Measurements from ENCODE around the gene MSMB.
"Not testable (repeated sequence)": the region's sequence is repeated elsewhere in the genome, so short reads cannot be mapped to it uniquely, and the experiment has no call there.

Gene MSMB

GRCh38 chr10:46006219-46006618 is 39.9 kb downstream of the MSMB start:
- DNase-seq (ENCODE audit: low read depth) = no peak

- no peak for DNase-seq (ENCODE audit: low read depth)
These were observed 40.7 kb downstream of the MSMB start for GRCh38 chr10:46005383-46005782.

- no peak for DNase-seq (ENCODE audit: low read depth)
These were observed 41.1 kb downstream of the MSMB start for GRCh38 chr10:46004963-46005362.

- DNase-seq (ENCODE audit: low read depth) = no peak
These were observed 43.0 kb downstream of the MSMB start for GRCh38 chr10:46002916-46003693.

GRCh38 chr10:46002189-46002687 is 43.8 kb downstream of the MSMB start:
- DNase-seq (ENCODE audit: low read depth) = not testable (repeated sequence)

GRCh38 chr10:46001187-46001756 is 44.8 kb downstream of the MSMB start:
- no peak for DNase-seq (ENCODE audit: low read depth)

GRCh38 chr10:46000538-46000937 is 45.5 kb downstream of the MSMB start:
- DNase-seq (ENCODE audit: low read depth) = no peak

GRCh38 chr10:45999955-46000354 is 46.1 kb downstream of the MSMB start:
- DNase-seq (ENCODE audit: low read depth) = not testable (repeated sequence)

GRCh38 chr10:45997994-45998763 is 47.9 kb downstream of the MSMB start:
- DNase-seq (ENCODE audit: low read depth) = no peak

GRCh38 chr10:45997557-45997956 is 48.5 kb downstream of the MSMB start:
- DNase-seq (ENCODE audit: low read depth) = no peak

GRCh38 chr10:45985590-45985989 is 60.5 kb downstream of the MSMB start:
- not testable (repeated sequence) for DNase-seq (ENCODE audit: low read depth)

- DNase-seq (ENCODE audit: low read depth) = not testable (repeated sequence)
These were observed 61.6 kb downstream of the MSMB start for GRCh38 chr10:45984473-45984872.

- DNase-seq (ENCODE audit: low read depth) = not testable (repeated sequence)
These were observed 62.4 kb downstream of the MSMB start for GRCh38 chr10:45983538-45984186.

Data from stimulated activated CD8-positive, alpha-beta memory T cell treated with anti-CD3 and anti-CD28 coated beads, Interleukin-15, amount 100 ng/mL, for 1 hour (primary cell).